CMK (cell line): ENCODE measurements around the gene SLAMF6.
"Not testable (repeated sequence)": the region's sequence is repeated elsewhere in the genome, so short reads cannot be mapped to it uniquely, and the experiment has no call there.

Source experiments
- DNase-seq: peaks from one replicate; pipeline ENCODE4 v3.0.0-alpha.2; 2010; ENCODE audit warnings: low read depth

Gene SLAMF6

GRCh38 chr1:160522622-160523345, at the start of gene SLAMF6:
TSS of gene SLAMF6 (minus strand) at chr1:160523255. CDS start at chr1:160523192, 63 bp downstream.
- no peak for DNase-seq

GRCh38 chr1:160570840-160571239, 47.8 kb upstream of the SLAMF6 start:
- DNase-seq: no peak

- DNase-seq: no peak
Measured at GRCh38 chr1:160569806-160570205, 46.8 kb upstream of the SLAMF6 start.

- DNase-seq: peak; percentile 69
Measured at GRCh38 chr1:160567858-160568682, 45.0 kb upstream of the SLAMF6 start.

- DNase-seq: no peak
Measured at GRCh38 chr1:160567341-160567740, 44.3 kb upstream of the SLAMF6 start.

- no peak for DNase-seq
Measured at GRCh38 chr1:160565564-160565963, 42.5 kb upstream of the SLAMF6 start.

- DNase-seq: not testable (repeated sequence)
Measured at GRCh38 chr1:160563230-160563629, 40.2 kb upstream of the SLAMF6 start.

GRCh38 chr1:160562745-160563144, 39.7 kb upstream of the SLAMF6 start:
- not testable (repeated sequence) for DNase-seq

GRCh38 chr1:160560806-160561205, 37.8 kb upstream of the SLAMF6 start:
- DNase-seq: no peak

- DNase-seq: no peak
Measured at GRCh38 chr1:160560045-160560705, 37.1 kb upstream of the SLAMF6 start.

GRCh38 chr1:160559437-160559836, 36.4 kb upstream of the SLAMF6 start:
- not testable (repeated sequence) for DNase-seq

GRCh38 chr1:160558660-160559380, 35.8 kb upstream of the SLAMF6 start:
- no peak for DNase-seq

- DNase-seq: no peak
Measured at GRCh38 chr1:160553778-160554177, 30.7 kb upstream of the SLAMF6 start.

- DNase-seq: no peak
Measured at GRCh38 chr1:160552425-160552824, 29.4 kb upstream of the SLAMF6 start.

GRCh38 chr1:160550572-160551034, 27.5 kb upstream of the SLAMF6 start:
- no peak for DNase-seq

- DNase-seq: no peak
Measured at GRCh38 chr1:160549665-160550006, 26.6 kb upstream of the SLAMF6 start.

- no peak for DNase-seq
Measured at GRCh38 chr1:160548960-160549664, 26.1 kb upstream of the SLAMF6 start.

GRCh38 chr1:160548183-160548582, 25.1 kb upstream of the SLAMF6 start:
- DNase-seq: no peak

GRCh38 chr1:160547422-160547821, 24.4 kb upstream of the SLAMF6 start:
- DNase-seq: no peak

- no peak for DNase-seq
Measured at GRCh38 chr1:160546942-160547341, 23.9 kb upstream of the SLAMF6 start.

GRCh38 chr1:160544647-160545046, 21.6 kb upstream of the SLAMF6 start:
- DNase-seq: no peak
